Stimulated activated CD8-positive, alpha-beta memory T cell treated with anti-CD3 and anti-CD28 coated beads, Interleukin-2, amount 100 ng/mL, for 1 hour (primary cell): Measurements from ENCODE around the gene REPIN1.

Source experiments
- DNase-seq, 2 donors: peaks; one replicate each; pipeline ENCODE4 v3.0.0-alpha.2; 2020; ENCODE audit warnings: low read depth in 2 of 2

Gene REPIN1

GRCh38 chr7:150390205-150390604 is 21.6 kb downstream of the REPIN1 start:
- DNase-seq, result no peak

DNA sequence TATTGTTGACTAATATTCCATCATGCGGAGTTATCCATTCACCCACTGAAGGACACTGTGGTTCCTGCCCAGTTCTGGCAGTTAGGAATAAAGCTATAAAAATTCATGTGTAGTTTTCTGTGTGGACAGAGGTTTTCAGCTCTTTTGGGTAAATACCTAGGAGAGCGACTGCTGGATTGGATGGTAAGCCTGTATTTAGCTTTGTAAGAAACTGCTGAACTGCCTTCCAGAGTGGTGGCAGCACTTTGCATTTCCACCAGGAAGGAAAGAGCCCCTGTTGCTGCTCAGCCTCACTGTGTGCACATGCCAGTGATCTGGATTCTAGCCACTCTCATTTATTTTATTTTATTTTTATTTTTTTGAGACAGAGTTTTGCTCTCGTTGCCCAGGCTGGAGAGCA is 24.7 kb downstream of the REPIN1 start:
- no peak for DNase-seq

DNA sequence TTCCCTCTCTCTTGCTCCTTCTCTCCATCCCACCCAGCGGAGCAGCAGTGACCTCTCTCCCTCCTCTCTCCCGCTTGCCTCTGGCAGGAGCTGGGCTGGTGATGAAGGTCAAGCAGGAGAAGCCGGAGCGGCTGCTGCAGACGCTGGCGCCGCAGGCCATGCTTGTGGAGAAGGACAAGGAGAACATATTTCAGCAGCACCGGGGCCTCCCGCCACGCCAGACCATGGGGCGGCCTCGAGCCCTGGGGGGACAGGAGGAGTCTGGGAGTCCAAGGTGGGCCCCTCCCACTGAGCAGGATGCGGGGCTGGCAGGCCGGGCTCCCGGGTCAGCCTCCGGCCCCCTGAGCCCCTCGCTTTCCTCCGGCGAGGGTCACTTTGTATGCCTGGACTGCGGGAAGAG is 27.8 kb downstream of the REPIN1 start:
- DNase-seq, result no peak

GRCh38 chr7:150396851-150397260 is 28.2 kb downstream of the REPIN1 start:
- no peak for DNase-seq

GRCh38 chr7:150397346-150398107 is 28.9 kb downstream of the REPIN1 start:
- no peak for DNase-seq

DNA sequence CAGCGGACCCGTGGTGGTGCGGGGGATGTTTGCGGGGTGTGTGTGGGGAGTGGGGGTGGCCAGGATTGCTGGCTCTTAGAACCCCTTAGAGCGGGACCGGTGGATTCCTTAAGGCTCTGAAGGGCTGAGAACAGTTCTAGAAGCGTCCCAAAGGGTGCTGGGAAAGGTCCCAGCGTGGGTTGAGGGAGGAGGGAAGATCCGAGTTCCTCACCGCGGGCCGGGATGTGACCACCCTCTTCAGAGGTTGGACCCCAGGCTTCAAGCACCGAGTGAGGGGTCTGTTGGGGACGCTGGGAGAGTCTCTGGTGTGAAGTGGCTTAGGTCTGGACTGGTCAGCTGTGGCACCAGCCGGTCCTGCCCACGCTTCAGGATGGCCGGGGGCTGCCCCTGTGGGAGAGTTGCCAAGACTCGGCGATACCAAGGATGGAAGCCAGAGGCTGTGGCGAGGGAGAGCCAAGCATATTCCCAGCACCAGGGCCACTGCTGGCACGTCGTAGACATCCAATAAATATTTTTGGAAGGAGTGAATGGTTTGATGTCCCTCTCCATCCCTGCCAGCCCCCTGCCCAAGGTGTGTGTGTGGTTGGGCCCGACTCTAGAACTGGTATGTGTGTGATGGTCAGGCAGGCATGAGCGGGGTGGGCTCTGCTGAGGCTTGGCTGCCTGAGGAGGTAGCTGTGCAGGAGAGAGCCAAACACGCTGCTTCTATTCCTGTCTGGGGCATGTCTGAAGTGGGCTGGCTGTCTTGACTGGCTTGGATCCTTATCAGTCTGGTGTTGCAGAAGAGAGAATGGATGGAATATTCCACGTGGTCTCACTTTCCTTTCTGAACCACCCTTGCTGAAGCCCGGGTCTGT is 29.7 kb downstream of the REPIN1 start:
- DNase-seq, result no peak

GRCh38 chr7:150398965-150399320 is 30.3 kb downstream of the REPIN1 start:
- no peak for DNase-seq

DNA sequence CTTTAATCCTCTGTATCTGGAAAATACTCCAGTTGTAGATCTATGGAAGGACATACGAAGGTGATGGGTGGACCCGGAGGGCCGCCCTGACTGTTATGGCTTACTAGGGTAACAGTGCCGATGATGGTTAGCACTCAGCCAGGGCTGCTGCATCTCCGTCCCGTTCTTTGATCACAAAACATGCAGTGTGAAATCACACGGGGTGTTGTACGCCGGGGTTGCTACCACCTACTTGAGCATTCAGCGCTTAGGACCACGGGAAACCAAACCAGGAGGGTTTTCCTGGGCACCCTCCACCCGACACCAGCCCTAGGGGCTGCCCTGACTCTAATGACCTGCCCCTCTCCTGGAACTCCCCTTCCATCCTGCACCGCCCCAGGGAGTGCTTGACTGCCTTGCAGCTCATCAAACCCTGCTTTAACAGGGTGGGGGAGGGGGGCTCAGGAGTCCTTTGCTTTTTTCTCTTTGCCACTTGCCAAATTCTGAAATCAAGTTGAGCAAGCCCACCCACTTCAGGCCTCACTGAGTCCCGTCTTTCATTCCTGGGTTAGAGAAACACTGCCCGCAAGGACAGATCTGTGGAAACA is 30.9 kb downstream of the REPIN1 start:
- DNase-seq, result no peak

- no peak for DNase-seq
Measured at GRCh38 chr7:150400008-150400787, 31.6 kb downstream of the REPIN1 start.

- no peak for DNase-seq
Measured at GRCh38 chr7:150400788-150401423, 32.3 kb downstream of the REPIN1 start.

DNA sequence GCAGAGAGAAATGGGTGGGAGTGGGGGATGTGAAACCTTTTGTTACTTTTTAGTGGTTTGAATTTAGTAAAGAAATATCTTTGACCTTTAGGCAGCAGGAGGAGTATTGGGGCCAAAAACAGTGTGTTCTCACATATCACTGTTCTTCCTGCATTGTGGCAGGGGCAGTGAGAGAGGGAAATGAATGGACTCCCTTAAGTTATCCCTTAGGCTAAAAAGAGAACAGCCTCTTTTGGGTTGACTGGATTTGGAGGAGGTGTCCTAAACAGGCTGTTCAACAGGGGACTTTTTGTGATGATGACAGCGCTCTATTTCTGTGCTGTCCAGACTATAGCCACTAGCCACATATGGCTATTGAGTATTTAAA is 32.8 kb downstream of the REPIN1 start:
- DNase-seq, result no peak

DNA sequence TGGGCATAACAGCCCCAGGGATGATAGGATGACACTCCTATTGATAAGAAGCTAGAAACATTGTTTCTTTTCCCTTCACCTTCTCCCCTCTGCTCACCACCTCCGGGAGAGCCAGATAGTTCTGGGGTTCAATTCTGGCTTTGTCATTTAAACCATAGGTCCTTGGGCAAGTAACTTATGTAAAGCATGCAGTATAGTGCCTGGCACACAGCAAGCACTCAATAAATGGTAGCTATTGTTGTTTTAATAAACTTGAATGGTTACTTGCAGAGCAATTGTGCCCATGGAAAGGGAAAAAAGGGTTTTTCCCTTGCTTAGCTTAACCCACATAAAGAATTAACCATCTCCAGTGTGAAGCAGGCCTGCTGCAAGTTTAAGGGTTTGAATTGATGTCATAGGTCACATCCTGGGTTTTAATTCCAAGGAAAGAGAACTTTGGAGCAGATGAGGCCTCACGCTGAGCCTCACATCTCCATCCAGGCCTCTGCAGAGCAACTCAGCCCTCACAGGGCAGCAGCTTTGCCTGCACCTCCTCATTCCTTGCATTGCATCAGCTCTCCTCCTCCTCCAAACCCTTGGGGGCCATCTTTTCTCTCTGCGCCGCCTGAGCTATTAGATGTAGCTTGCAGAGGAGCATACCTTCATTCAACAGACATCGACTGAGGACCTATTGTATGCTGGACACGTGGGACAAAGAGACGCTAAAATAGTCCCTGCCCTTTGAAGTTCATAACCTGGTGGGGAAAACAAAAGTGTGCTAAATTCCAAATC is 33.4 kb downstream of the REPIN1 start:
- DNase-seq, result no peak

DNA sequence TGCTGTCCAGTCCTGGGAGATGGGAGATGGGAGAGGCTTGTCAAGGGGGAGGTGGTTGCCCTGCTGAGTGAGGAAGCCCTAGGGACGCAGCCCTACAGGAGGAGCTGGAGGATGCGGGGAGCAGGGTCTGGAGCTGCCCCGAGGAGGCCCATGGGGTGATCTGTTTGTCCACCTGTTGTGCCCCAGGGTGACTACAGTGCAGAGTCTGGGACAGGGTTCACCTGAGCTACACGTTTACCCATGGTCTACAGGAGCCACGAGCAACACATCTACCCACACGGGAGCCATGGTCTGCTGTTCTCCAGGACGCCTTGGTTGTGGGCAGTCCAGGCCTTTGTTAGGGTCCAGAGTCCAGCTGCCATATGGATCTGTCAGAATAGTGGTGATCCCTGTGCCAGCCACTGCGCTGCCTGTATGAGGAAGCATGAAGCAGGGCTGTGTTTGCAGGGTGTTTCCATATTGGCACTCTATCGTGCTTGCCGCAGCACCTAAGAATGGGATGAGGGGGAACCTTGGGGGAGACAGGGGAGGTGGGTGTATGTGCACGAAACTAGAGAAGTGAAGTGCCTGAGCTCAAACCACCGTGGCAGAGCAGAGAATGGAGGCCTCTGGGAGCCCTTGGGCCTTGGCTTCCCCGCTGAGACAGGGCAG is 34.2 kb downstream of the REPIN1 start:
- DNase-seq, result no peak

DNA sequence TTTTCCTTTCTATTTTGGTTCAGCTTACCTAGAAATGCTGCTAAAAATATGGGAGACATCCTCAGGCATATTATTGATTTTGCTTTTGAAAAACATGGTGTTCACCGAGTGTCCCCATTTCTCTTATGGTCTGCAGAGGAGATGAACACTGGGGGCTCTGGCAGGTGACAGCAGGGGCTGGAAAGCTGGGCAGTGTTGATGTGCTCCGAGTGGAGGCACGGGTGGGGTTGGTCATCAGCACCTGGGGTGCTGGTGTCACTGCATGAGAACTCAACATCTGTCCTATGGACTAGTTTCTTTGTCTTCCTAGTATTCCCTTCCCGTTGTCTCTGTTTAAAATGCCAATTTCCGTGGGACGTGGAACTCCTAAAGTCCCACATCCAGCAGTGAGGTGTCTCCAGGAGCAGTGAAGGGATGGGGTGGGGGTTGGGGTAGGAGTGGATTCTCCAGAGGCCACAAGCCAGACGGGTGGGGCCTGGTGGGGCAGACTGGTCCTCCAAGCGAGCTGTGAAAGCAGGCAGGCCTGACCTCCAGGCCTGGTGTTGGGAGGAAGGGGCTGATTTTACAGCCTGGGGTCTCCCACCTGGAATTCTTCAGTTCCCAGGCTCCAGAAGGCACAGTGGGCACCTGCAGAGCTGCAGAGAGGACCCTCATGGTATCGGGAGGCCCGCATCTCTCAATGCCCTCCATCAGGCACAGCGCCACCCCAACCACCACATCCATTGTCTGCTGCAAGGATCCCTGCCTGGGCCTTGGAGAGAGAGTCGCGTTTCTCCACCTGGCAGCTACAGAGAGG is 35.0 kb downstream of the REPIN1 start:
- DNase-seq, result no peak

DNA sequence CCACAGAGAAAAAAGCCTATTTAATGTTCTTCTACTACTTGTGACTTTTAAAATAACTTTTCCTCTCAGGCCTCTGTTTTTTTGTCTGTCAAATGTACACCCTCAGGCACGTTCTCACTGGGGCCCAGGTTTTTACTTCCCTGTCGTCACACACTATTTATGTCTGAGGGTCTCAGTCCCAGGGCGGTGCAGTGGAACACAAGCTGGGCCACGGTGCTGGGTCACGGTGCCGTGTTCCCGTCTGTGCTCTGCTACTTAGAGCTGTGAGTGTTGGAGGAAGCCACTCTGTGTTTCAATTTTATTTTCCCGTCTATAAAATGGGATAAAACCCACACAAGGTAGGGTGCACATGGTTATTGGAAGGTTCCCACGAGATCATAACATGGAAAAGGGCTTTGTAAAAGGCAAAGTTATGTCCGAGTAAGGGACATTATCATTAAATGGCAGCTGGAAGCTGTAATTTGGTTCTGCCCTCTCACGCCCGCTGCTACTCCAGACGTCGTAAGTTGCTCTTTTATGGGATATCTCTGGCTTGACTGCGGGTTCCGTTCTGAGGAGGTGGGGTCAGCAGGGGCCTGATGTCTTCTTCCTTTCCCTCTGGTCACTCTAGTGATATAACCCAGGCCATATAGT is 35.7 kb downstream of the REPIN1 start:
- no peak for DNase-seq

DNA sequence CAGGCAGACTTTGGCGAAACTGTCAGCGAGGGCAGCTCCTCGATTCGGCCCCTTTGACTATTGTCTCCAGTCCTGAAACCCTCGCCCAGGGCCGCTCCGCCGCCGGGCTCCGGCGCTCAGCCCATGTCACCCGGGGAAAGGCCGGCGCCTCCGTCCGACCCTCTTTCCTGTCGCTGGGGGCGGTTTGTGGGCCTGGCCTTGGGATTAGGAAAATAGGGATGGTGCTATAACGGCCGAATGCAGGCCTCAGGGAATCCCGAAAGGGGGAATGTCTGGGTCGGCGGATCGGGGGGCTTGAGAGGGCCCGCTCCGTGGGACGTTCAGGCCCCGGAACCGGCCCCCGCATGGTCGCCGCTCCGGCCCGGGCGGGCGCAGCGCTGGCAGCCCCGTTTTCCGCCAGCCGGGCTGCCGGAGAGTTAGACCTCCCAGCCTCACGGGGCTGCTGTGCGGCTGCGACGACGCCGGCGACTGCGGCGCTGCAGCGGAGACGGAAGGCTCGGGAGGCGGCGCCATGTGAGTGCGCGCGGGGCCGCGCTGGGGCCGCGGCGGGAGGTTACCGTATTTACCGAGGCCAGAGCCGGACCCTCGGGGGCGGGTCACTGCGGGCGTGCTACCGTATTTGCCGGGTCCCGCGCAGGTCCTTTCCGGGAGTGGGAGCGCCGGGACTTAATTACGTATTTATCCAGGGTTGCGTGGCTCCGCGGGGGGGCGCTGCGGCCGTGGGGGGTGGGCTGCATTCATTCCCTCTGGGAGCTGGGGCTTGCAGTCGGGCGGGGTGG is 36.4 kb downstream of the REPIN1 start:
- peak; percentile 49 to 50 for DNase-seq

DNA sequence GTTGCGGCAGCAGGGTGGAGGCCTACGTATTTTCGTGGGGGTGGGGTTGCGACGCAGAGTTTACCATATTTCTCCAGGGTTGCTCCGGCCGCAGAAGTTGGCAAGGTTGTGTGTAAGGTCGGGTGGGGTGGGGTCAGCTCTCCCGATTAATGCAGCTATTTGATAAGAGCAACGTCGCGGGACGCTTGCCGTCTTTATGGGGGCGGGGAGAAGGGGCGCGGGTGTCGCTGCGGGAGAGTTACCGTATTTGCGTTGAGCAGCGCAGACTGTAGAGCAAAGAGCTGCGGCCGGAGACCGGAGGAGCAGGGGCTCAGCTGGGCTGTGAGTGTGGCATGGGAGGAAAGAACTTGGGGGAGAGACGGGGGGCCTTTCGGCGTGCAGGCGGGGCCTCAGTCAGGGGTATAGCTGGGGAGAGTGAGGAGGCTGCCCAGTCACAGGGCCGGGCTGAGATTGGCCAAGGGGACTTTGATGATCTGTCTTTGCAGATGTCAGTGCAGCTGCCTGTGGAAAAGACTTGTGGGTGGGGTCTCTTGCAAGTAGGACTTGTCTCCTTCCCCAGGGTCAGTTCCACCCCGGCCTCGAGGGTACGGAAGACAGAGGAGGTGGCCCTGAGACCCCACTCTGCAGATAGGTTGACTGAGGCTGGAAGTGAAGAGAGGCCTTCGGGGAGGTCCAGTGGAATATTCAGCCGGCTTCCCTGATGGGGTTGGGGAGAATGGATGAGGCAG is 37.1 kb downstream of the REPIN1 start:
- no peak for DNase-seq

DNA sequence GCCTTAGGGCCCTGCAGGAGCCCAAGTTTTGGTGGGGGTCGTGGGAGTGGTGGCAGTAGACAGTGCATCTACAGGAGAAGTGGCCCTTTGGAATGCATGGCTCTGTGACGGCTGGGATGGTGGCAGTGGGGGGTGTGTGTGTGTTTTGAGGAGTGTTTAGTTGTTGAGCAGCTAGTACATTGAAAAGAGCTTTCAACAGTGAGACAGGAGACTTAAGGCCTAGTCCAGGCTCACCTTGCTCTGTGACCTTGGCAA is 37.6 kb downstream of the REPIN1 start:
- DNase-seq, result no peak
